D341Med (cell line): ENCODE measurements around the gene TJAP1.

Experiments
- DNase-seq: peaks from one replicate; pipeline ENCODE4 v3.0.0; 2012; ENCODE audit warnings: low spot score

Gene TJAP1

DNA sequence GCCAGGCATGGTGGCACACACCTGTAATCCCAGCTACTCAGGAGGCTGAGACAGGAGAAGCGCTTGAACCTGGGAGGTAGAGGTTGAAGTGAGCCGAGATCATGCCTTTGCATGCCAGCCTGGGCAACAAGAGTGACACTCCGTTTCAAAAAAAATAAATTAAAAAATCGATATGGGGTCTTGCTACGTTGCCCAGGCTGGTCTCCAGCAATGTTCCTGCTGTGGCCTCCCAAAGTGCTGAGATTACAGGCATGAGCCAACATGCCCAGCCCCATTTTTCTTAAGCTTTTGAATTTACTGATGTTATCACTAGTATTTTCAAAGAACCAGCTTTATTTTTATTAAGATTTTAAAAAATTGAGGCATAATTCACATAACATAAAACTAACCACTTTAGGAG is 63.1 kb downstream of the TJAP1 start:
- no peak for DNase-seq

DNA sequence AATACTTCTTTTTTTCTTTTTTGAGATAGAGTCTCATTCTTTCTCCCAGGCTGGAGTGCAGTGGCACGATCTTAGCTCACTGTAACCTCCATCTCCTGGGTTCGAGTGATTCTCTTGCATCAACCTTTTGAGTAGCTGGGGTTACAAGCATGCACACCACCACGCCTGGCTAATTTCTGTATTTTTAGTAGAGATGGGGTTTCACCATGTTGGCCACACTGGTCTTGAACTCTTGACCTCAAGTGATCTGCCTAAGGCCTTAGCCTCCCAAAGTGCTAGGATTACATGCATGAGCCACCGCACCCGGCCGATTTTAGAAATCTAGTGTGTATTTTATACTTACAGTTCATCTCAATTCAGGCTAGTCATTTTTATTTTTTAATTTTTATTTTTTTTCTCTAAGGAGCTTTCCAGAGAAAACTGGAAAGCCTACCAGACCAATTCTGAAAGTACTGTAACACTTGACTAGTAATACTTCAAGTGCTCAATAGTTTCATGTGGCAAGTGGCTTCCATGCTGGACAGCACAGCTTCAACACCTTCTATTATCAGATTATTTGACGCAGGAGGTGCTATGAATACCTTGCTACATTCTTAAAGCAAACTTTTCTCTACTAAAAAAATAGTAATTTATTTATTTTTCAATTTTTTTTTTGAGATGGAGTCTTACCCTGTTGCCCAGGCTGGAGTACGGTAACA is 64.6 kb downstream of the TJAP1 start:
- no peak for DNase-seq

DNA sequence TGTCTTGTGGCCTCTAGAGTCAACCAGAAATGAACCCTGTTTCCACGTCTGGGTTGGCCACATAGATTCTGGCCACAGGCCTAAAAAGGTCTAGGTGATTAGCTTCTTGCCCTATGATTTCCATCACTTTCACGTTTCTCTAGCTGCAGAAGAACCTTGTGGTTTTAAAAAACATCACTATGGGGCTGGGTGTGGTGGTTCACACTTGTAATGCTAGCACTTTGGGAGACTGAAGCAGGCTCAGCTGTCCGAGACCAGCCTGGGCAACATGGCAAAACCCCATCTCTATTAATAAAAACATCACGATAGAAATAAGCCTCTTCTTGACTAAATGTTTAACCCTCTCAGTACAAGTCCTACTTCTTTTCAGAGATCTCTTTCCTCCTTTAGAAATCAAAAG is 67.1 kb downstream of the TJAP1 start:
- DNase-seq = no peak

DNA sequence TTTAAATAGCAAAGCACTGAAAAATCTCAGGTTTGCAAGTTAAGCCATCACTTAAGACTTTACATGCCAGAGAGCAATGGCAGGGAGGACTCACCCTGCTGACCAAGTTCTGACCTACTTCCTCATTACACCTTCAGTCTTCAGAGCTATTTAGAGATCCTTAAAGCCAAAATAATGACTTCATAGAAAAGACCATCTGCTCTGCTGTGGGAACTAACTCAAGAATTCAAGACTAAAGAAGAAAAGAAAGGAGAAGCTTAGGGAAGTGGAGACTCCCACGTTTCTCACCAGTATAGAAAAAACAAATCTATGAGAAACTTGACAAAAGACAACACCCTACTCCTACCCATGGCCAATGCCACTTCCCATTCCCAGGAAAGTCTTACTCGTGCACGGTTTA is 69.9 kb downstream of the TJAP1 start:
- DNase-seq = no peak
